H9 (cell line): ENCODE results near the gene COL5A2. TPM values are rescaled to one million over a fixed set of nuclear protein-coding genes. Genes with fewer than 3 reads are reported as not detected.

ENCODE experiments used
- DNase-seq: peaks from one replicate; pipeline ENCODE4 v3.0.0-alpha.2; 2017
- H2AFZ ChIP-seq: one replicate; pipeline ENCODE4 v1.6.1; 2013; ENCODE audit warnings: mild to moderate bottlenecking, low read length, control low read depth, moderate library complexity
- H2AK5ac ChIP-seq: 2 replicates; pipeline ENCODE4 v1.6.1; 2013; ENCODE audit warnings: low read length, control low read depth, mixed read lengths; ENCODE audit not compliant: insufficient read length
- H2BK120ac ChIP-seq: one replicate; pipeline ENCODE4 v1.6.1; 2013; ENCODE audit warnings: low read depth, mild to moderate bottlenecking, low read length, control low read depth, inconsistent platforms; ENCODE audit not compliant: poor library complexity, severe bottlenecking
- H2BK12ac ChIP-seq: 2 replicates; pipeline ENCODE4 v1.6.1; 2013; ENCODE audit warnings: low read length, control low read depth, mixed read lengths, low read depth; ENCODE audit not compliant: insufficient read length
- H2BK15ac ChIP-seq: 2 replicates; pipeline ENCODE4 v1.6.1; 2013; ENCODE audit warnings: low read depth, low read length, control low read depth
- H2BK20ac ChIP-seq: one replicate; pipeline ENCODE4 v1.6.1; 2013; ENCODE audit warnings: low read depth, mild to moderate bottlenecking, low read length, control low read depth, inconsistent platforms; ENCODE audit not compliant: poor library complexity, severe bottlenecking
- H2BK5ac ChIP-seq: 2 replicates; pipeline ENCODE4 v1.6.1; 2013; ENCODE audit warnings: low read length, control low read depth, mixed read lengths; ENCODE audit not compliant: insufficient read length
- H3K14ac ChIP-seq: 2 replicates; pipeline ENCODE4 v1.6.1; 2013; ENCODE audit warnings: low read length, control low read depth; ENCODE audit not compliant: insufficient read depth
- H3K18ac ChIP-seq: 2 replicates; pipeline ENCODE4 v1.6.1; 2013; ENCODE audit warnings: low read depth, mild to moderate bottlenecking, mixed read lengths, low read length, control low read depth; ENCODE audit not compliant: insufficient read length
- H3K23ac ChIP-seq: 2 replicates; pipeline ENCODE4 v1.6.1; 2013; ENCODE audit warnings: low read length, control low read depth, mixed read lengths, low read depth; ENCODE audit not compliant: insufficient read length
- H3K23me2 ChIP-seq: 2 replicates; pipeline ENCODE4 v1.6.1; 2013; ENCODE audit warnings: low read depth, mild to moderate bottlenecking, mixed read lengths, low read length, control low read depth; ENCODE audit not compliant: insufficient read length, poor library complexity, severe bottlenecking
- H3K27ac ChIP-seq: 2 replicates; pipeline ENCODE4 v1.5.1; 2013; ENCODE audit warnings: low read length, control low read depth, mixed read lengths, low read depth; ENCODE audit not compliant: insufficient read length
- H3K27me3 ChIP-seq: 2 replicates; pipeline ENCODE4 v1.6.1; 2013; ENCODE audit warnings: low read length, control low read depth, inconsistent platforms; ENCODE audit not compliant: insufficient read depth
- H3K4ac ChIP-seq: 2 replicates; pipeline ENCODE4 v1.6.1; 2013; ENCODE audit warnings: low read depth, mild to moderate bottlenecking, control low read depth, inconsistent platforms, low read length, moderate library complexity
- H3K4me1 ChIP-seq: 2 replicates; pipeline ENCODE4 v1.6.1; 2013; ENCODE audit warnings: low read length, control low read depth, inconsistent platforms; ENCODE audit not compliant: insufficient read depth
- H3K4me2 ChIP-seq: 2 replicates; pipeline ENCODE4 v1.6.1; 2013; ENCODE audit warnings: low read length, control low read depth, mixed read lengths; ENCODE audit not compliant: insufficient read length, insufficient read depth
- H3K56ac ChIP-seq: 2 replicates; pipeline ENCODE4 v1.6.1; 2013; ENCODE audit warnings: low read depth, mild to moderate bottlenecking, mixed read lengths, low read length, control low read depth; ENCODE audit not compliant: insufficient read length
- H3K79me1 ChIP-seq: 2 replicates; pipeline ENCODE4 v1.6.1; 2013; ENCODE audit warnings: low read depth, mild to moderate bottlenecking, moderate library complexity, low read length, control low read depth, inconsistent platforms; ENCODE audit not compliant: insufficient read depth, poor library complexity, severe bottlenecking
- H3K79me2 ChIP-seq: 2 replicates; pipeline ENCODE4 v1.6.1; 2013; ENCODE audit warnings: low read length, control low read depth, inconsistent platforms; ENCODE audit not compliant: insufficient read depth
- H3K9ac ChIP-seq: 2 replicates; pipeline ENCODE4 v1.6.1; 2013; ENCODE audit warnings: low read length, control low read depth, mixed read lengths; ENCODE audit not compliant: insufficient read length; ENCODE audit errors: extremely low read depth
- H3K9me3 ChIP-seq: one replicate; pipeline ENCODE4 v1.6.1; 2013; ENCODE audit warnings: low read depth, low read length, inconsistent platforms; ENCODE audit not compliant: control insufficient read depth
- H3T11ph ChIP-seq: one replicate; pipeline ENCODE4 v1.6.1; 2013; ENCODE audit warnings: mild to moderate bottlenecking, low read length, control low read depth, inconsistent platforms
- H4K20me1 ChIP-seq: one replicate; pipeline ENCODE4 v1.6.1; 2013; ENCODE audit not compliant: control insufficient read depth, insufficient read length, insufficient read depth
- H4K5ac ChIP-seq: 2 replicates; pipeline ENCODE4 v1.6.1; 2013; ENCODE audit warnings: low read depth, mild to moderate bottlenecking, mixed read lengths, low read length, control low read depth; ENCODE audit not compliant: insufficient read length
- H4K8ac ChIP-seq: replicated peaks from 2 replicates; pipeline ENCODE4 v1.6.1; 2013; ENCODE audit warnings: low read length, control low read depth, mixed read lengths, low read depth; ENCODE audit not compliant: insufficient read length
- H4K91ac ChIP-seq: 2 replicates; pipeline ENCODE4 v1.6.1; 2013; ENCODE audit warnings: low read depth, mild to moderate bottlenecking, moderate library complexity, mixed read lengths, low read length, control low read depth; ENCODE audit not compliant: insufficient read length
- H3K27ac Mint-ChIP-seq, 3 experiments: 2 replicates in 2 of 3; 3 replicates in 1 of 3; pipeline ENCODE4 v1.8.0; 2020 to 2021; ENCODE audit warnings: mixed read lengths in 3 of 3, mild to moderate bottlenecking in 1 of 3, moderate library complexity in 1 of 3
- H3K27me3 Mint-ChIP-seq: 2 replicates; pipeline ENCODE4 v1.8.0; 2021; ENCODE audit warnings: low read depth, mild to moderate bottlenecking, moderate library complexity, mixed read lengths
- H3K36me3 Mint-ChIP-seq, 3 experiments: 2 replicates in 2 of 3; 3 replicates in 1 of 3; pipeline ENCODE4 v1.8.0; 2020 to 2021; ENCODE audit warnings: low read depth in 3 of 3, mixed read lengths in 3 of 3; ENCODE audit not compliant: insufficient read depth in 1 of 3
- H3K4me1 Mint-ChIP-seq, 2 experiments: 2 replicates each; pipeline ENCODE4 v1.8.0; 2020; ENCODE audit warnings: mixed read lengths in 2 of 2
- H3K4me3 Mint-ChIP-seq, 2 experiments: 2 replicates in 1 of 2; 3 replicates in 1 of 2; pipeline ENCODE4 v1.8.0; 2020 to 2021; ENCODE audit warnings: mild to moderate bottlenecking in 2 of 2, mixed read lengths in 2 of 2, moderate library complexity in 1 of 2
- H3K9me3 Mint-ChIP-seq, 2 experiments: 2 replicates in 1 of 2; 3 replicates in 1 of 2; pipeline ENCODE4 v1.8.0; 2020; ENCODE audit warnings: mild to moderate bottlenecking in 2 of 2, mixed read lengths in 2 of 2, moderate library complexity in 1 of 2
- CTCF ChIP-seq: fragments of 200-600 bp; sonication (generic); conservative IDR thresholded peaks from 3 replicates; pipeline ENCODE4 v1.8.0; 2021; ENCODE audit warnings: antibody characterized with exemption, mild to moderate bottlenecking
- WGBS: extraction: QIAGEN DNeasy Blood & Tissue Kit; methylation state at CpG from one replicate; pipeline ENCODE4 v1.1.7; 2013; ENCODE audit warnings: missing lambda C conversion rate, low lambda C conversion rate, mixed read lengths; ENCODE audit not compliant: insufficient read length; ENCODE audit errors: extremely low coverage; 5-methylcytosine and 5-hydroxymethylcytosine counted together
- total RNA-seq: library from RNA; stranded (reverse); gene quantifications from 2 replicates; pipeline ENCODE4 v1.2.1, GENCODE V29; 2021

Gene COL5A2
- total RNA-seq, 1 experiment from 2014 or later: 10.5 TPM

- Mint-ChIP-seq H3K27ac (no peak overlapping the region), H3K9me3 (no peaks in the 10 kb centered on the region)
- H2BK5ac ChIP-seq: no peak overlapping the region
Measured at GRCh38 chr2:189022492-189022891, 157.1 kb downstream of the COL5A2 start.

More at GRCh38 chr2:189022492-189022891, 157.1 kb downstream of the COL5A2 start:
- TF ChIP-seq CTCF: no peak
- no peak overlapping the region for H2BK15ac ChIP-seq
- no peaks in the 10 kb centered on the region for H3K27me3 Mint-ChIP-seq
- peaks cover 0 to 5% of the 10 kb centered on the region in 2 experiments; a peak in 3 of 4 replicates for H3K4me1 Mint-ChIP-seq
- H3K23me2 ChIP-seq: no peaks in the 10 kb centered on the region
- H3K79me2 ChIP-seq: no peaks in the 10 kb centered on the region
- no peak overlapping the region for H3K9ac ChIP-seq
- no peak overlapping the region for H2AK5ac ChIP-seq
- no peak overlapping the region for H3K14ac ChIP-seq
- H4K91ac ChIP-seq: no peak overlapping the region
- no peaks in the 10 kb centered on the region for H3K79me1 ChIP-seq
- H3K4me3 Mint-ChIP-seq: no peak overlapping the region
- no peak overlapping the region for H3K4ac ChIP-seq
- H3K4me1 ChIP-seq: no peaks in the 10 kb centered on the region
- no peak overlapping the region for H2BK120ac ChIP-seq
- no peak overlapping the region for H3T11ph ChIP-seq
- no peak overlapping the region for H4K8ac ChIP-seq
- no peaks in the 10 kb centered on the region for H3K36me3 Mint-ChIP-seq
- H4K5ac ChIP-seq: no peak overlapping the region
- H2BK12ac ChIP-seq: no peak overlapping the region
- no peak overlapping the region for H3K27ac ChIP-seq
- H2AFZ ChIP-seq: no peak overlapping the region
- H3K9me3 ChIP-seq: no peaks in the 10 kb centered on the region
- no CpG with 5 or more reads among the region's 3 CpGs for WGBS
- H3K4me2 ChIP-seq: no peak overlapping the region
- H2BK20ac ChIP-seq: no peak overlapping the region
- H3K18ac ChIP-seq: no peak overlapping the region
- H3K23ac ChIP-seq: no peak overlapping the region
- no peaks in the 10 kb centered on the region for H4K20me1 ChIP-seq
- DNase-seq: no peak
- H3K27me3 ChIP-seq: no peaks in the 10 kb centered on the region
- no peak overlapping the region for H3K56ac ChIP-seq
